DLD1 (cell line): Measurements from ENCODE around the gene RHOT1.
"Not testable (repeated sequence)": the region's sequence is repeated elsewhere in the genome, so short reads cannot be mapped to it uniquely, and the experiment has no call there.

Source experiments
- in situ Hi-C: cut with HindIII; loops from 2 replicates; pipeline ENCODE4 v1.10.0; 2017; ENCODE audit warnings: low sequenced_read_pairs

Gene RHOT1

DNA sequence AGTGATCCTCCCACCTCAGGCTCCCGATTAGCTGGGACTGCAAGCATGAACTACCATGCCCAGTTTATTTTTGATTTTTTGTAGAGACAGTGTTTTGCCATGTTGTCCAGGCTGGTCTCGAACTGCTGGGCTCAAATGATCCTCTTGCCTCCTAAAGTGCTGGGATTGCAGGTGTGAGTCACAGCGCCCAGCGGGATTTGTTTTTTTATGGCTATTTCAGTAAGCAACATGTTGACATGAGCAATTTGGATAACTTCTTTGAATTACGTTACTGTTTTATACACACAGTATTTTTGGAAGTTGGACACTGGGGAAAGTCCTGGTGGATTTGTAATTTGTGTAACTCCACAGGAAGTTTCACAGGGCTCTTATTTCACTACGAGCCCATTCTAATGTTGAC, 18.5 kb upstream of the RHOT1 start:
- in situ Hi-C loops, result no loop called here

DNA sequence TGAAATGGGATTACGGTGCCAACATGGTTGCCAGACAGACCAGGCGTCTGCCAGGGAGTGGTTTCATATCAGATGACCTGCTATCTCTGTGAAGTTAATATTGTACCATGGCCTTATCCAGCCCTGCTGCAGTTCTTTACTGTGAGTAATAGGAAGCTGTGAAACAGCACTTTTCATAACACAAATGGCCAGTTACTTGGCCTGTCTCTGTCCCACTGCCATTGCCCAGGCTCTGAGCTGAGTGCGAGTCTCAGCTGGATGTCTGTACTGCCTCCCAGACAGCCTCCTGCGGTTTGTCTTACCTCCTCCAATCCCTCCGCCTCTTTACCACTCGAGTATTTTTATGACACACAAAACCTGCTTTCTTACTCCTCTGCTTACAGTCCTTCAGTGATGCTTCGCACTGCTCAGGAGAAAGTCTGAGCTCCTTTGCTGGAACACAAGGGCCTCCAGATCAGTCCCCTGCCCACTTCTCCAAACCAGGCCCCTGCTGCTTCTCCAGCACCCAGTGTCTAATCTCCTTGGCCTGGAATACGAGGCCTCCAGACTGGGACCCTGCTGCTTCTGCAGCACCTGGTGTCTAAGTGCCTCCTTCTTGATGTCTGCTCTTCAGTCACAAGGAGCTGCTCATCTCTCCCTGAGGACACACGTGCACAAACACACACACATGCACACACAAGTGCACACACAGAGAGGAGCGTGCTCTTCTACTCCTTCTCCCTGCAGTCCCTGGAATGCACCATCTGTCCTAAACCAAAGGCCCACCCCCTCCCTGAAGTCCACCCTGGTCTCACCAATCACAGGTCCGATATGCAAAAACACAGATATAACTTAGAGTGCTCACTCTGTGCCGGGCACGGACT, 17.1 kb upstream of the RHOT1 start:
- in situ Hi-C loops, result no loop called here

DNA sequence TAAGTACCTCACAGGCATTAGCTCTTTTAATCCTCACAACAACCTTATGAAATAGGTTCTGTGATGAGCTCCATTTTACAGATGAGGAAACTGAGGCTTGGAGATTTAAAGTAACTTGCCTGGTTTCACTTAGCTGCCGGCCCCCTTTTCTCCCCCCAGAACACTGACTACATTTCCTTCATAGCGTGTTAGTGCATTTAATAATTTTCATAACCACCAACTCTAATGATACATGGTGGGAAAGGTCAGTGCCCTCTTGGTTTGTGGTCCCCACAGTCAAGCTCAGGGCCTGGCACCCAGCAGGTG, 16.5 kb upstream of the RHOT1 start:
- in situ Hi-C loops, result no loop called here

DNA sequence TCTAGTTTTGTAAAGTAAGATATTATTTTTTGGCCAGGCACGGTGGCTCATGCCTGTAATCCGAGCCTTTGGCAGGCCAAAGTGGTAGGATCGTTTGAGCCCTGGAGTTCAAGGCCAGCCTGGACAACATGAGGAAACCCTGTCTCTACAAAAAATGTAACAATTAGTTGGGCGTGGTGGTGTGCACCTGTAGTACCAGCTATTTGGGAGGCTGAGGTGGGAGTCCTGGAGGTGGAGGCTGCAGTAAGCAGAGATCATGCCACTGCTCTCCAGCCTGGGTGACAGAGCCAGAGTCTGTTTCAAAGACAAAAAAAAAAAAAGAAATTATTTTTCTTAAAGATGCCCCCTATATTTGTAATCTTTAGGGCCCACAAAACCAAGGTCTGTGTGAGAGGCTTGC, 16.0 kb upstream of the RHOT1 start:
- in situ Hi-C loops, result no loop called here

- in situ Hi-C loops, result no loop called here
Measured at GRCh38 chr17:32126746-32127145, 15.6 kb upstream of the RHOT1 start.

- in situ Hi-C loops, result no loop called here
Measured at GRCh38 chr17:32127158-32127897, 15.0 kb upstream of the RHOT1 start.

DNA sequence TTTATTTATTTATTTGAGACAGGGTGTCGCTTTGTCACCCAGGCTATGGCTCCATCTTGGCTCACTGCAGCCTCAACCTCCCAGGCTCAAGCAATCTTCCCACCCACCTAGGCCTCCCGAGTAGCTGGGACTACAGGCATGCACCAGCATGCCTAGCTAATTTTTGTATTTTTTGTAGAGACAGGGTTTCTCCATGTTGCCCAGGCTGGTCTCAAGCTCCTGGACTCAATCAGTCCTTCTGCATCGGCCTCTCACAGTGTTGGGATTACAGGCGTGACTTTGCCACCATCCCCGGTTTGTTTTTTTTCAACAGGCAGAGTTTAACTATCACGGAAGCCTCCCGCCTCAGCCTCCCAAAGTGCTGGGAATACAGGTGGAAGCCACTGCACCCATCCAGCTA, 13.8 kb upstream of the RHOT1 start:
- in situ Hi-C loops, result not testable (repeated sequence)

DNA sequence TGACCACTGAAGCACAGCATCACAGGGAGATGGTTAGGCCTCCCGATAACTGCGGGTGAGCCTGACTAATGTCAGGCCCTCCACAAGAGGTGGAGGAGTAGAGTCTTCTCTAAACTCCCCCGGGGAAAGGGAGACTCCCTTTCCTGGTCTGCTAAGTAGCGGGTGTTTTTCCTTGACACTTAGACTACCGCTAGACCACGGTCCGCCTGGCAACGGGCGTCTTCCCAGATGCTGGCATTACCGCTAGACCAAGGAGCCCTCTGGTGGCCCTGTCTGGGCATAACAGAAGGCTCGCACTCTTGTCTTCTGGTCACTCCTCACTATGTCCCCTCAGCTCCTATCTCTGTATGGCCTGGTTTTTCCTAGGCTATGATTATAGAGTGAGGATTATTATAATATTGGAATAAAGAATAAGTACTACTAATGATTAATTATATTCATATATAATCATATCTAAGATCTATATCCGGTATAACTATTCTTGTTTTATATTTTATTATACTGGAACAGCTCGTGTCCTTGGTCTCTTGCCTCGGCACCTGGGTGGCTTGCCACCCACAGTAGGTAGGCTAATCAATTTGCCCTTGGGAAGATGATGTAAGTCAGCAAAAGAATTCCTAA, 6.7 kb upstream of the RHOT1 start:
- in situ Hi-C loops, result not testable (repeated sequence)

- in situ Hi-C loops, result no loop called here
Measured at GRCh38 chr17:32136856-32137255, 5.4 kb upstream of the RHOT1 start.

- in situ Hi-C loops, result not testable (repeated sequence)
Measured at GRCh38 chr17:32139504-32139903, 2.8 kb upstream of the RHOT1 start.

- in situ Hi-C loops, result no loop called here
Measured at GRCh38 chr17:32141258-32141657, 1.0 kb upstream of the RHOT1 start.

DNA sequence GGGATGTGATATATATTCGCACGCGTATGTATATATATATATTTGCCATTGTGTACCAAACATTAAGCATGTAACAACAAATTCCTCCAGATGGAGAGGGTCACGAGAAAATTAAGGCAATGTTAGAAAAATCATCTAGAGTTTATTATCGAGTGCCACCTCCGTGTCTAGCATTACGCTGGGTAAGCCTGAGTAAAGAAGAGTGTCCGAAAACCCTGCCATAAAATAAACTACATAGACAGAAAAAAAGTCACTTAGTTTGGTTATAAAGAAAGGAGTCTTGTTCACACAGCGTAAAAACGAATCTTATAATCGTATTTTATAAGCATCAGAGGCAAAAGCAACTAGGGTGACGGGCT, 644 bp upstream of the RHOT1 start:
- in situ Hi-C loops, result no loop called here

DNA sequence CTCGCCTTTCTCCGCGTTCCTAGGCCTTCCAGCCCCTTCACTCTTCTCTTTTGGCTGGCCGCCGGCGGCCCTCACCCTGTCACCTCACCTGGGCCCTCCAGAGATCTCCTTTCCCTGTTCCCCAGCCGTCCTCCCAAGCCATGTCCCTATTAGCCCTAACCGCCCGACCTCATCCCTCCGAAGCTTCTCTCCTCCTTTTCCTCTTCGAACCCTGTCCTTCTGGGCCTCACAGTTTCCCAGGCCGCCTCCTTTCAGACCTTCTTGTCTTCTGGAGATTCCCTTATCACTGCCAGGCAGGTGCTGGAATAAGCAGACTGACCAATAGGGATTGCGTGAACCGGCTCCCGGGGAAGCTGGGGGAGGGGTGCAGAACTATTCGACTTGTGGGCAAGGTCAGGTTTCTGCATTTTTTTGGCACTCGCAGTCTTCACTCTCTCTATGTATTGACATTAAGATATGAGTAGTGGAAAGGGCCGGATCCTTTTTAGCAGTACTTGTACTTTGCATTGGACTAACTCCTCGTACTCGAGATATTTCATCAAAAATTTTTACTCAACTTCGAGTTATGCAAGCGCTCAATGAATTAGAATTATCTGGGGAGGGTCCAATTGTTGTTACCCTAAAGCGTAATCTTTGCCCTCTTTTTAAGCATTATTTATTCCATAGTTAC, 690 bp downstream of the RHOT1 start:
- in situ Hi-C loops, result no loop called here

GRCh38 chr17:32143527-32143870, 1.2 kb downstream of the RHOT1 start:
- in situ Hi-C loops, result no loop called here

- in situ Hi-C loops, result not testable (repeated sequence)
Measured at GRCh38 chr17:32144442-32144841, 2.1 kb downstream of the RHOT1 start.

DNA sequence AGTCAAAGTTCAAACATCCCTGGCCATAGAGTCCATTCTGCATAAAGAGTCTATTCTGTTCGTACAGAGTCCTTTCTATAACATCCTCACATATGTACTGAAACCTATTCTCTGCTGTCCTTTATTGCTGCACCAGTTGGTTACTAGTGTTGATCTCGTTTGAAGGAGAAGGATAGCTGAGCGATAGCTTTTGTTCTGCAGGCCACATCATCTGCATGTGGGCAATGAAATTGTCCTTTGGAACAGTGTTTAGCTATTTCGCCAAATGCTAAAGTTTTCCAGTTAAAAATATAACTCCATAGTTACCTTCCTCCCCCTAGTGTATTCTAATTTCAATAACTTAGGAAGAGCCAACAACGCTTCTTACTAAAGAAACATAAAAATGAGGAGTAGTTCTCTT, 6.0 kb downstream of the RHOT1 start:
- in situ Hi-C loops, result no loop called here

GRCh38 chr17:32150358-32150757, 8.1 kb downstream of the RHOT1 start:
- in situ Hi-C loops, result no loop called here

DNA sequence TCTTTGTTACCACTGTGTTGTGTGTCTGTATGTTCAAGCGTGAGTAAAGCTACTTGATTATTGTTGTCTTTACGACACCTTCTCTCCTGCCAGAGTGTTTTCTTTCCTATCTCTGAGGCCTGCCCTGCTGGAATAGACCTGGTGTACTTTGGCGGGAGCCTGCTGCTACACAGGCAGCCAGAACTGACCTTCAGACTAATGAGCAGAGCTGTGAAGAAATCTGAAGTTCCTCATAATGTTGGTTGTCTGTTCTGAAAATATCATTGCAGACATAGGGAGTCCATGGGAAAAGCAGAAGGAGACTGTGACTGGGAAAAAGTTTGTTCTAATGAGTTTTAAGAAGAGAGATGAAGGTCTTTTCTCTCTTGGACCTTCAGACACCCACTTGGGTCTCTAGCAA, 9.8 kb downstream of the RHOT1 start:
- in situ Hi-C loops, result no loop called here

- in situ Hi-C loops, result no loop called here
Measured at GRCh38 chr17:32155896-32156295, 13.6 kb downstream of the RHOT1 start.

DNA sequence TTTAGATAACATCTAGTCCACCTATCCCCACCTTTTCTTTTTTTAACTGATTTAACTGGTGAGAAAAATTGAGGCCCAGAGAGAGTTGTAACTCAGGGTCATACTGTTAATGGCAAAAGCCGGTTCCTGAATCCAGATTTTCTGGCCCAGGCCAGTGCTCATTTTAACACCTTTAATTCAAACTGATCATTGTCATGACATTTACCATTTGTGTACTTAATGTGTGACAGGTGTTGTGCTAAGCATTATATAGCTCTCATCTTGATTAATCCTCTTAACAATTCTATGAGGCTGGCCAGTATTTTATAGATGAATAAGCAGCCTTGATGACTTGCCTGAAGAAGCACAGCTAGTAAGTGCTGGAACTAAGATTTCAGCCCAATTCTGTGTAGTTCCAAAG, 14.4 kb downstream of the RHOT1 start:
- in situ Hi-C loops, result no loop called here

- in situ Hi-C loops, result no loop called here
Measured at GRCh38 chr17:32157225-32157624, 14.9 kb downstream of the RHOT1 start.
